Stimulated activated CD8-positive, alpha-beta memory T cell treated with anti-CD3 and anti-CD28 coated beads, Interleukin-15, amount 100 ng/mL, for 24 hours (primary cell): ENCODE measurements around the gene TMEM92.
A peak's percentile ranks its signal among the peaks of the same experiment; 100 is the strongest.
"Not testable (repeated sequence)": the region's sequence is repeated elsewhere in the genome, so short reads cannot be mapped to it uniquely, and the experiment has no call there.

Source experiments
- DNase-seq: peaks from one replicate; pipeline ENCODE4 v3.0.0-alpha.2; 2020; ENCODE audit warnings: low read depth

The TMEM92 gene

GRCh38 chr17:50276588-50277356, 2.5 kb downstream of the TMEM92 start:
- no peak for DNase-seq

- DNase-seq, result no peak
Measured at GRCh38 chr17:50277357-50277754, 3.1 kb downstream of the TMEM92 start.

GRCh38 chr17:50278526-50279180, 4.4 kb downstream of the TMEM92 start:
- DNase-seq, result no peak

GRCh38 chr17:50279181-50279526, 4.9 kb downstream of the TMEM92 start:
- no peak for DNase-seq

- DNase-seq, result no peak
Measured at GRCh38 chr17:50279639-50280038, 5.4 kb downstream of the TMEM92 start.

- no peak for DNase-seq
Measured at GRCh38 chr17:50280068-50280467, 5.8 kb downstream of the TMEM92 start.

GRCh38 chr17:50280801-50281441, 6.7 kb downstream of the TMEM92 start:
- DNase-seq, result no peak

GRCh38 chr17:50281739-50282401, 7.6 kb downstream of the TMEM92 start:
- no peak for DNase-seq

GRCh38 chr17:50283246-50283645, 9.0 kb downstream of the TMEM92 start:
- DNase-seq, result no peak

- DNase-seq, result no peak
Measured at GRCh38 chr17:50283714-50284113, 9.4 kb downstream of the TMEM92 start.

GRCh38 chr17:50285941-50286340, 11.7 kb downstream of the TMEM92 start:
- DNase-seq, result no peak

- DNase-seq, result not testable (repeated sequence)
Measured at GRCh38 chr17:50287302-50287701, 13.0 kb downstream of the TMEM92 start.

- no peak for DNase-seq
Measured at GRCh38 chr17:50288306-50288705, 14.0 kb downstream of the TMEM92 start.

GRCh38 chr17:50289278-50289677, 15.0 kb downstream of the TMEM92 start:
- DNase-seq, result no peak

GRCh38 chr17:50289991-50290702, 15.9 kb downstream of the TMEM92 start:
- no peak for DNase-seq

- DNase-seq, result no peak
Measured at GRCh38 chr17:50290933-50291332, 16.7 kb downstream of the TMEM92 start.

GRCh38 chr17:50292465-50292864, 18.2 kb downstream of the TMEM92 start:
- DNase-seq, result no peak

- no peak for DNase-seq
Measured at GRCh38 chr17:50295021-50295420, 20.8 kb downstream of the TMEM92 start.

- DNase-seq, result peak; percentile 41
Measured at GRCh38 chr17:50297407-50297865, 23.2 kb downstream of the TMEM92 start.

GRCh38 chr17:50298018-50298417, 23.8 kb downstream of the TMEM92 start:
- DNase-seq, result no peak

GRCh38 chr17:50299776-50300175, 25.5 kb downstream of the TMEM92 start:
- no peak for DNase-seq

- not testable (repeated sequence) for DNase-seq
Measured at GRCh38 chr17:50300824-50301223, 26.6 kb downstream of the TMEM92 start.
